ENCODE data around the gene RPS6KL1.
A peak's percentile ranks its signal among the peaks of the same experiment; 100 is the strongest.

RPS6KL1 gene

DNA sequence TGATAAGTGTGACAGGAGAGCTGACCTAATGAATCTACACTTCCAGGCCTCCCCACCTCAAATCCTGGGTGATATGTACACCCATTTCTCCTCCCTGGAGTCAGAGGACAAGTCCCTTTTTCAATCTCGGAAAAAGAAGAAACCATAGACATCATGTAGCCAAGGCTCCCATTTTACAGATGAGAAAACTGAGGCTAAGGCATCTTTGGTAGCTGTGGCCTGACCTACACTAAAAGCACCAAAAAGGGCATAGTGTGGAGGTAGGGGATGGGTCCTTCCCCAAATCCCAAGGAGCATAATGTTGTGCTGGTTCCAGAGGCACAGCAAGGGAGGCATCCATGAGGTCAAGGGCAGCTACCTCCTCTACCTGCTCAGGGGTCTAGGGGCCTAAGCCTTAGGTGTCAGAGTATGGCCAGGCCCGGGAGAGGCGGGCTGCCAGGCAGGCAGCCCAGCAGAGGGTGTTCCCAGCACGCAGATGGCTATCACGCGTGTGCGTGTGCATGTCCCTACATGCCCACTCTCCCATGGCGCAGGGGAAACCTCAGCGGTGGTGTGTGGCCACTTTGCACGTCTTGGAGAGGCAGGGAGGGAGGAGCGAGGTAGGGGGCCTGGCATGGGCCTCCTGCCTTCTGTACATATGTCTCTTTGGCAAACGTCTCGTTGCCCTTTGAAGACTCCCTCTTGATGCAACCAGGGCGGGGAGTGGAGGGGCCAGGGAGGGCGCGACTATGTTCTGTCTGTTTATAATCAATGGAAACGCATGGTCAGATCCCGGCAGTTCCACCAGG, 29.8 kb upstream of the RPS6KL1 start:
- no peak for DNase-seq (ENCODE audit: low read depth in 2 of 2)

DNA sequence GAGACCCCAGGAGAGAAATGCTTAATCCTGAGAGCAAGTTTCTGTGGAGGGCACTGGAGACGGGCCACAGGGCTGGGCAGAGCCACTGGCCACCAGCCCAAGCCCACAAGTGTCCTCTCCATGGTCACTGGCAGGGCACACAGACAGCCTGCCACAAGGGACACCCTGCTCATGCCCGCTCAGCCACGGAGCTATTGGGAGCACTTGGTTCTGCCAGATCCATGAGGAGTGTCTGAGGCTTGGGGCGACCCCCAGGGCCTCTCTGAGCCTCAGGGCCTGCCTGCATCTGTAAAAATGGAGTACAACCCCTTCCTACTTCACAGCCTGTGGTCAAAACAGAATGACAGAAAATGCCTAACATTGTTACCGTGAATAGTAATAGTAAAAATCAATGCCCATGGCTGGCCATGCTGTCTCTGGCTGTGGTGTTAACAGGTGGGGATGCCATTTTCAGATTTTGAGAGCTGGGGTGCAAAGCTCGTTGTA, 29.2 kb upstream of the RPS6KL1 start:
- DNase-seq (ENCODE audit: low read depth in 2 of 2) = no peak

DNA sequence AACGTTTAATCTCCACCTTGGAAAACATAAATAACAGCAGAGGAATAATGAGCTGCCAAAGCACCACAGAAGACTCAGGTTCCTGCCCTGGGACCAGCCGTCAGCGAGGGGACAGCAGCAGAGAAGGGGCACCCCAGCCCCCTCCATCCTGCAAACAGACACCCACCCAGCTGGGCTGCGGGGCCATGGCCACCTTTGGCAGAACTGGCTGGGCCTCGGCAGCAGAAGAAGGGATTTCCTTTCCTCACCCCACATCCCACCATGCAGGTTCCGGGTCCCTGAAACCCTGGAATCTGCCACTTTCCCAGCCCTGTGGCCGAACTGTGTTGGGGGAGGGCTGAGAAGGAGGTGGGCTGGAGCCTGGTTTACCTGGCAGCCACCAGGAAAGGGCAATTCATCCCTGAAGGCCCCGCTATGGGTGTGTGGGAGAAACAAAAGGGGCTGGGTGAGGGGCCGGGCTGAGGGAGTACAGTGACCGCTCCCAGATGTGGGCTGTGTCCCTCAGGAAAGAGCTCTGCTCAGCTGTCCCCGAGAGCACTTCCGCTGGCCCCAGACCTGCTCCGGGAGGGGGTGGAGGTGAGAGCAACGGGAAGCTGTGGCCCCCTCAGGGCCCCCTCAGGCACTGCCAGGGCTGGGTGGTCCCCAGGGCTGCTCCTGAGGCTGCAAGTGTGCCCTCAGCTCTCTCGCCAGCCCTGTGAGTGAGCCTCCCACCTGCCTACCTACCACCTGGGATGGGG, 28.6 kb upstream of the RPS6KL1 start:
- DNase-seq (ENCODE audit: low read depth in 2 of 2) = no peak

DNA sequence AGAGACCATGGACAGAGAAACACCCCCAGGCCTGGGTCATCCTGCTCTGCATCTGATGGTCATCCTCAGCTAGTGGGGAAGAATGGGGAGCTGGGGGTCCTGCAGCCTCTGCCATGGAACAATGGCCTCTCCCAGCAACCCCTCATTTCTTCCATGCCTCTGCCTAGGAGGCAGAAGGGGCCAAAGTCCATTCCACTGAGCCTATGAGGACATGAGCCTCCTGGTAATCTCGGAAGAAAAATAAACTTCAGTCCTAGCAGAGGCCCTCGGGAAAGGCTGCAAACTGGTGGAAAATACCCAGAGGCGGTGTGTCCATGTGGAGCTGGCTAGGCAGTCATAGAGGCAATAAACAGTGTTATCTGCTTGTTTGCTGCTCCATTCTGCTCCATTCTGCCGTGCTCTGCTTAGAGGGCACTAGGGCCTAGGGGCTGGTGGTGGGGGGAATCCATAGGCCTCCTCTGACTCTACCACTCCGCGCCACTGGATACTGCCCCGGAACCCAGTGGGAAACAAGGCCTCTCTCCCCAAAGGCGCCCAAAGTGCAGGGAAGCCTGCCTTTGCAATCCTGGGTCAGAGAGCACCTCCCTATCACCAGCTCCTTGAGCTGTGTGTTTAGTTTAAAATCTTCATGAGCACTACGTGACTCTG, 27.9 kb upstream of the RPS6KL1 start:
- no peak for DNase-seq (ENCODE audit: low read depth in 2 of 2)

DNA sequence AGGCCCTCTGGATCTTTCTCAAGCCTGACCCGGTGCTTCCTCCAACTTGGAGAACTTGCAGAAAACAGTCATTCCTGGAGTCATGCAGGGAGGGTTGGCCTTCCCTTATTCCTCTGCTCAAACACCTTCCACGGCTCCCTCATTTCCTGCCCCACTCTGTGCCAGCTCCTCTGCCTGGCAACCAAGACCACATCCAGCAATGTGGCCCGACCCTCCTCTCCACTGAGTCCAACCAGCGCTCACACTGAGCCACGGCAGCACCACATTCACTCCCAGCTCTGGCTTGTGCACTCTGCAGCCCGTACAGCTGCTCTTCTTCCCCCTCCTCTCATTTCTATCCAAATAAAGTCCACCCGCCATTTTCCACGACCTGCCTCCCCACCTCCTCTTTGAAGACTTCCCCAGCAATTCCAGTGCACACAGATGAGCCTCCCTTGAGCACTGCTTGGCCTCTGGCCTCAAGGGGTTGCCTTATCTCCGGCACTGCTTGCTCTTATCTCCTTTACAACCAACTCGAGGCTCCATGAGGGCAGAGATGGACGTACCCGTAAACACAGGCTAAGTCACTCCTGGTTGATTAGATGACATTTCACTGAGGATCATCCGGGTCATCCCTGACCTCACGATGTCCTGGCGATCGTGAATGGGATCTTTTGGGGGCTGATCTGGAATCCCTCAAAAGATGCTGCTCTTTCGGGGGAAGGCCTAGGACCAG, 27.0 kb upstream of the RPS6KL1 start:
- no peak for DNase-seq (ENCODE audit: low read depth in 2 of 2)

DNA sequence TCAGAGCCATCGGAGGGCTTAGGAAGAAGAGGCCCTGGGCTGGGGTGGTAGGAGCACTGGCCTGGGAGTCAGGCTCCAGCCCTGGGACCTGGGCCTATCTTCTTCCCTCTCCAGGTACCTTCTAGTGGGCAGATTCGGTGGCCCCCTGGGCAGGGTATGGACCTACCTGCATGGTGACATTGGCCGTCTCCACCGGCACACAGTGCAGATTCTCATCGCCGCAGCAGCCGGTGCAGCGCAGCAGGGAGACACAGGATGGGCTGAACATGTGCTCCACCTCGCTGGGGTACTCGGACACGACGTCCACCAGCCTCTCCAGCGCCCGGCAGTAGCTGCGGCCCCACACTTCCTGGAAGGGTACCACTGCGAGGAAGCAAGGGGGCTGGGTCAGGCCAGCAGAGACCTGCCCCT, 26.1 kb upstream of the RPS6KL1 start:
- no peak for DNase-seq (ENCODE audit: low read depth in 2 of 2)

DNA sequence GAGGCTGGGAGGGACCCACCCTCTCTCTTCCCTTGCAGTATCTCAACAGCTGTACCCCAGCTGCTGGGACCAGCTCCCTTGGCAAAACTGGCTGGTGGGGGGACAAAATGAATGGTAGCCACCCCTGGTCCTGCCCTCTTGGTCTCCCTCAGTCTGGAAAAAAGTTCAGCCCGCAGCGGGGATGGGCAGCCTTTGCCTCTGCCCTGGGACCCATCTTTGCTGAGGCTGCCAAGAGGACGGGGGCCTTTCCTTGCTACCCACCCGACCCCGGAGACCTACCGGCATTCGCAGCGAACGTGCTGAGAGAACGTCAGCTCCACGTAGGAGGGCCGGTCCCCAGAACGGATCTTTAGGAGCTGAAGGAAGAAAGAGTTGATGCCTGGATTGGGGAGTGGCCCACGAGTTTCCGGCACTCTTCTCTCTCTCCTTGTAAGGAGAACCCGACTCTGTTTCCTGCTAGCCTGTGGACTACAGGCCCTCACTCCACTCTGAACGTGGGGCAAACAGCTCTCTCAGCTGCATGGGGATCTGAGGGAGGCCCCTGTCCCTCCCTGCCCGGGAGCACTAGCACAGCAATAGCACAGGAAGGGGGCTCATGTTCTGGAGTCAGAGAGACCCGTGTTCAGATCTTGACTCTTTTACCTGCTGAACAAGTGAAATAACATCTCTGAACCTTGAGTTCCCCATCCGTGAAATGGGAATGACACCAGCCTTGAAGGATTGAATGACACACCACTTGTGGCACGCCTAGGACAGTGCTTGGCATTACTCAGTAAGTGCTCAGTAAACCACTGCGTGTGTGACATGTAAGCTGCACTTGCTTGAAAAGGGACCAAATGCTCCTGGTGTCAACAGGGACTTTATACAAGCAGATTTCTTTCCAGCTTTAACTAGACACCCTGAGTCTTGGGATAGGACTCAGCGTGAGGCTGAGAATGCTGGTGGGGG, 25.4 kb upstream of the RPS6KL1 start:
- no peak for DNase-seq (ENCODE audit: low read depth in 2 of 2)

DNA sequence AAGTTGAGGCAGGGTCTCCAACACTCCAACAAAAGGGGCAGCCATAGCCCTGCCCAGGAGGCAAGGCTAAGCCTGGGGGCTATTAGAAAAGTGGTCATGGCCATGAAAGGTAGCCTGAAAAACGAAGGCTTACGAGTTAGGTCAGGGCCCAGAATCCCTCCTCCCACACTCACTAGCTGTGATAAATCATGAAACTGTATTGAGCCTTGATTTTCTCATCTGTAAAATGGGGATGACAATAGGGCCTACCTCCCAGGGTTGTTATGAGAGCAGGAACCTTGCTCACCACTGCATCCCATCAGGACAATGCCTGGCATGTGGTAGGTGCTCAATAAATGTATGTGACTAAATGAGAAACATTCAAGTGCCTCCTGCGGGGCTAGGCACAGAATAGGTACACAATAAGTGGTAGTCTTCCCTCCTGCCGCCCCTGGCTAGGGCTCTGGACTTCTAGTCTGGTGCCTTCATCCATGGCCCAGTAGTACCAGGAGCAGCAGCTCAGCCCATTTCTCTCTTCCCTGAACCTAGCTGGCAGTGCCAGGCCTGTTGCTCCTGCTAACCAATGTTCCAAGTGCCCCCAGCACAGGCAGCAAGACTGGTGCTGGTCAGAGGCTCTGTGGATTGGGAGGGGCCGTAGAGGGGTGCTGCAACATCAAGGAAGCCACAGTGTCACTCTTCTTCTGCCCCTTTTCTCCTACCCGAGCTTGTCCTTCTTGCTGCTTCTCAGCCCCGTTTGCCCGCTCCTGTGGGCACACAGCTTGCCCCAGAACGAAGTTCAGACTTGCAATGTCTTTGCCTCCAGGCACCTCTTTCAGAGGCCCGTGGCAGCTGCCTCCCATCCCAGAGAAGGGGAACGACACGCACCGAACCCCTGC, 24.5 kb upstream of the RPS6KL1 start:
- no peak for DNase-seq (ENCODE audit: low read depth in 2 of 2)

DNA sequence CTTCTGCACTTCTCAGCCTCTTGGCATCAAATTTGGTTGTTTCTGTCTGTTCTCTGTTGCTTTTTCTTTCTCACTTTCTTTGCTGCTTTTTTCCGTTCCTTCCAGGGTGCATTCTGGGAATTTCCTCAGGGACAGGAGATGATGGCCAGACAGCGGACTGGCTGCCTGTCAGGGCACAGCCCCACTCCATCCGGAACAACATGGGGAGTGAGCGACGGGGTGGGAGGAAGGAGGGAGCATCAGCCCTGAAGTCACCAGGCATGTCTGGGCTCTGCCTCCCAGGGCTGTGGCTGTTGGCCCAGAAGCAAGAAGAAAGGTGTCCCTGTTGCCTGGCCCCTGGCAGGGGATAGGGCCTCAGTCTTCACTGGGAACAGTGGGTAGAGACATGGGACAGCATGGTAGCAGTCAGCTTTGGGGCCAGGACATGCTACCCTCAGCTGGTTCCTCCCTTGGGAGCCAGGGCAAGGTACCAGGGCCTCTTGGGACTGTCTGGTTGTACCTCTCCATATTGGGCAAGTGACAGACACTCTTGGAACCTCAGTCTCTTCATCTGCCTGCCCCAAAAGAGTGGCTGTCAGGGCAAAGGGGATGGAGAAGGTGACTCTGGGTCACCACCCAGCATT, 23.7 kb upstream of the RPS6KL1 start:
- DNase-seq (ENCODE audit: low read depth in 2 of 2) = no peak

DNA sequence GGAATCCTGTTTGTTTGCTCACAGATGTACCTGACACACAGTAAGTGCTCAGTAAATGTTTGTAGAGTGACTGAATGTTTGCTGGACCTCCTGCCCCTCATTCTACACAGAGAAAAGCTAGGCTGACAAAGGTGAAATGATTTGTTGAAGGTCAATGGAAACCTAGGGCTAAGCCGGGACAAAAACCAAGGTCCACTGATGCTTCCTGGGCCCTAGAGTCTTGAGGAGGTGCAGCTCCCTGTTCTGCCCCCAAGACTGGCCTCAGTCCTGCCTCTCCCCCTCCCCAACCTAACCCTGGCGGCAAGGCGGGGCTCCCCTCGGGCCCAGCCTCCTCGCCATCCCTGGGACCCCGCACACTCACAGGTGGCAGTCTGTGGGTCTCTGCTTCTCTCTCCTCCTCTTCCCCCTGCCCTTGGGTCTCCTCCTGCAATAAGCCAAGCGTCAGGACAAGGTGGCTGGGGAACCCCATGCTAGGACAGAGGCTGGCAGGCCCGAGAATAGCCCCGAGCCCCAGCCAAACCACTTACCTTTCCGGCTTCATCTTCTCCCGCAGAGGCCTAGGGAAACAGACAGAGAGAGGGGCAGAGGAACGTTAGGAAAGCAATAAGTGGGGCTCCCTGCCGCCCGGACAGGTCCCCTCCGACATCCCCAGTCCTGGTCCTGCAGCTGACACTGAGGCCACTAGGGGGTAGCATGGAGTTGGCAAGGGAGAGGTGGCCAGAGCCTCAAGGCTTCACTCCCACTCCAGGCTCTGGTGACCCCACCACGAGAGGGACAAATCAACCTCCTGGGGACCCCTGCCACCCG, 23.0 kb upstream of the RPS6KL1 start:
- DNase-seq (ENCODE audit: low read depth in 2 of 2) = peak; percentile 43 to 46

DNA sequence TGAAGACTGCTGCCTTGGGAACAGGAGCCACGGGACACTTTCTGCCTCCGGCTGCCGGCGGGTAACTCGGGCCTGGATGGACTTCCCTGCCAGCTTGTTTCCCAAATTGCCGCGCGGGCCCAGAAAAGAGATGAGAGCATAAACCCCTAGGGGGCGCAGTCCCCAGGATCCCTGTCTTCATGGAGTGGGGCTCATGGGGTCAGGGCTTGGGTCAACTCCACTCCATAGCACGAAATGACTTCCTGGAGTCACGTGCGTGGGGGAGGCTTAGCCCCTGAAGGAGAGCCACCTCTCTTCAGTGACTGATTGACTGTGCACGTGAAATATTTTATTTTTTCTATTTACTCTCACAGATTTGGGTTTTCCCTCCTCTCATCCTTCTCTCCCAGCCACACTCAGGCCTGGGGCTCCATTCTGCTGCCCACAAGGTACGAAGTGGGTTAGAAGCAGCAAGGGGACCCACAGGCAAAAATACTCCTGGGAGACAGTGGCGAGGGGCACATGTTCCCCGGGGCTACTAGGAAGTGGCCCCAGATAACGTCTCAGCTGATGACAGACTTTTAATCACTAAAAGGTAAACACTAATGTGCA, 22.3 kb upstream of the RPS6KL1 start:
- DNase-seq (ENCODE audit: low read depth in 2 of 2) = no peak

DNA sequence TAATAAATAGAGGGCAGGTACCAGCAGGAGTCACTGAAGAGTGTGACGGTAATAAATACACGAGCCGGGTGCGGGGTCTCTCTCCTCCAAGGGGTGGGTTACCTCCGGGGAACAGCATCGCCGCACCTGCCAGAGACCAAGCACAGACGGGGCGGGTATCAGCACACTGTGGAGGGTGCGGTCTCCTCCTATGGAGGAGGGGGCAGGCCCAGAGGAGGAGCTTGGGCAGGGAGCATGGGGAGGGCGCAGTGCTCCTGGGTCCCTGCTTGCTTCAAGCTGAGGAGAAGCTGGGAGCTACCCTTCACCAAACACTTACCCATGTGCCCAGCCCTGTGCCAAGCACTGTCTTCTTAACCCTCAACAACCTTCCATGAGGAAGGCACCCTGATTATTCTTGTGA, 19.5 kb upstream of the RPS6KL1 start:
- DNase-seq (ENCODE audit: low read depth in 2 of 2) = no peak

DNA sequence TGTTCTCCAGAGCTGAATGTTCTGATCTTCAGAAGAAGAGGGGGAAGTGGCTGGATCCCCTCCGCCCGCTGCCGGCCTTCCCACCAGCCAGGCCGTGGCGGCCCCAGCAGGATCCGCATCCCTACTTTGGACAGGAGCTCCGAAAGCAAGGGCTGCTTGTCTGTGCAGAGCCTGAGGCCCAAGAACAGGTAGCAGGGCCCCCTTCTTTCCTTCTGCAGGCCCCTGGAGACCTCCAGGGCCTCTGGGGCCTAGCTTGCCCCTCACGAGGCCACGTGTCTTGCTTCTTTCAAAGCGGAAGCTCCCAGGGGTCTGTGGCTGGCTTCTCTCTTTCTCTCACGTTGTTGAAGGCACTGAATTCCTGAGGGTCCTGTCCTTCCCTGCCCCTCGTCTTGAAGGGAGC, 19.1 kb upstream of the RPS6KL1 start:
- no peak for DNase-seq (ENCODE audit: low read depth in 2 of 2)

DNA sequence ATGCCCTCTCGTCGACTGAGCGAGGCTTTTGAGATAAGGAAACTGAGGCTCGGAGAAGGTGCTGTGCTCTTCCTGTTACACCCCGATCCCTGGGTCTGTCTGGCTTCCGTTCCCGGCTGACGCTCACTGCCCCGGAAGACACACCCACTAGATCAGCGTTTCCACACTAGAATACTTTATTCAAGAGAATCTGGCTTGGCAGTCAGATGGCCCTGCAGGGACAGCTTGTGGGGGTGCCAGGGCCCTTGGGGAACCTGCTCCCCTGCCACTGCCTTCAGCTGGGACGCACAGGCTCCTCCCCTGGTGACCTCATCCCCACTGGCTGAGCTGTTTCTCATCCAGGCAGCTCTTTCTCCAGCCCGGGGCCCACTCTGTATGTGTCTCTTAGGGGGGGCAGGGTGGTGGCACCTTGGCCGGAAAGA, 18.6 kb upstream of the RPS6KL1 start:
- DNase-seq (ENCODE audit: low read depth in 2 of 2) = peak; percentile 43 to 53

DNA sequence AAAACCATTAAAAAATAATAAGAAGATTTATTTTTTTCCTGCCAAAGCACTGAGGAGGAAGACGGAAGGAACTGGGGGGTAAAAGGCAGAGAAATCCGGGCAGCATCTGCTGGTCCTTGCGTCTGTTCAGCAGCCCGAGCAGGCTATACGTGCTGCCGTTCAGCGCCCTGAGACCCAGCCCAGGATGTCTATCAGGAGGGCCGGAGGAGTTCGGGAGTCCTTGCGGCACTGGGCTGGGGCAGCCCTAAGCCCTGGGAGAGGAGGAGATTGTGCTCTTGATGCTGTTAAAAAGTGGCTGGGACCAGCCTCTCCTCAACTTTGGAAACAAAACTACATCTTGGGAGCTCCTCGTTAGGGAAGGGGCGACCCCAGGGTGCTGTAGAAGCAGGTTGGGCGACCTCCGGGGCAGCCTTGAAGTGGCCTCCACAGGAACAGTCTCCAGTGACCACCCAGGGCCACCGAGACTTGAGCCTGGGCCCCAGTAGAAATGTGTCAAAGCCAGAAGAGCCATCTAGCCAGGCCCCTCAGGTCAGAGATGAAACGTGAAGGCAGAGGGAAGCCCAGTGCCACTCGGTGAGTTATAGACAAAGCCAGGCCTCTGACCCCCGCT, 18.0 kb upstream of the RPS6KL1 start:
- DNase-seq (ENCODE audit: low read depth in 2 of 2) = no peak

DNA sequence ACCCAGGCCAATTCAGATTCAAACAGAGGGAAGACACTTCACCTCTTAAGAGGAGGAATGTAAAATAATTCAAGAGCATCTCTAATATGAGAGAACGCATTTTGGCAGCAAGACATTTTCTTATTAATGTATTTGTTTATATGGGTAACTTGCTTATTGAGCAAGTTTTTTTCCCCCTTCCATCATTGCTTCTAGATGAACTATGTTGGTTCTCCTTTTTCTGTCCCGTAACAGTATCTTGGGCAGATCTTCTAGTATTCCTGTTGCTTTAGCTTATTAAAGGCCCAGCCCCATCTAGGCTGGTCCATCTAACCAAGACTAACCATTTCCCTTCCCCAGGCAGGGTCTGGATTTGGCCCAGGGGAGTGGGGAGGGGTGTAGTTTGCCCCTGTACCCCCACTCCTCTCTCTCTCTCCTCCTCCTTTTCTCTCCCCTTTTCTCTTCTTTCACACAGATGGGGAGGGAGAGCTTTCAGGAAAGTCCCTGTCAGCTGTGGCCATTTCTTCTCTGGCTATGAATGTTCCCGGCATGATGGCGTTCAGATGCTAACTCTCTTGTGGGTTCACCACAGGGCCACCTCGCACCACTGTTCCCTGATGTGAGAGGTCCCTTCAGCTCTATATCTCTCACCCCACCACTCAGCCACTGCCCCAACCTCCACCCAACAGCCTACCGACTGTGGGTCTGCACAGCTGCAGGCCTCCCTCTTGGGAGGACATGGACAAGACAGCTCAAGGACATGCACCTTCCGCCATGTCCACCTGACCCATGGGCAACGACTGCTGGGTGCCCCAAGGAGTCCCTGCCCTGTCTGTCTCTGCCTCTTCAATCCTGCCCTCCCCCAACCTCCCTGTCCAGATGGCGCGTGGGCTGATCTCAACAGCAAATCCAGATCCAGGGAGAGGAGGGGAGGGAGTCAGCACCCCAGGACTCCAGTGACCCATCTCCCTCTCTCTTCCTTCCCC, 15.8 kb upstream of the RPS6KL1 start:
- no peak for DNase-seq (ENCODE audit: low read depth in 2 of 2)

DNA sequence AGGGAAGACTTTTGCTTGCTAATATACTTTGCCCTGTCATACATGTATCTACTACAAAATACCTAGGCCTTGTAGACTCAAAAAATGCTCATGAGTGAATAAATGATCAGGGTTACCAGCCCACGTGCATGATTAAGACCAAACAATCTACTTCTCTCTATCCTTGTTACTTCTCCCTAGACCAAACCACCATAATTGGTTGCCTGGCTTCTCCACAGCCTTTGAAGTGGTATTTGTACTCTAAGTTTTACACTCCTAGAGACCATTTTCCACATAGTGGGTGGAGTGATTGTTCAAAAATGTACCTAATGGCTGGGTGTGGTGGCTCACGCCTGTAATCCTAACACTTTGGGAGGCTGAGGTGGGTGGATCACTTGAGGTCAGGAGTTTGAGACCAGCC, 14.1 kb upstream of the RPS6KL1 start:
- DNase-seq (ENCODE audit: low read depth in 2 of 2) = no peak
